ENCODE results near the gene LSM8. TPM values are rescaled to one million over a fixed set of nuclear protein-coding genes. Genes with fewer than 3 reads are reported as not detected.
"Not testable (repeated sequence)": the region's sequence is repeated elsewhere in the genome, so short reads cannot be mapped to it uniquely, and the experiment has no call there.

The LSM8 gene
- total and polyA plus RNA-seq, 8 donors = 0.58 to 58.0 (median 27.6) TPM

DNA sequence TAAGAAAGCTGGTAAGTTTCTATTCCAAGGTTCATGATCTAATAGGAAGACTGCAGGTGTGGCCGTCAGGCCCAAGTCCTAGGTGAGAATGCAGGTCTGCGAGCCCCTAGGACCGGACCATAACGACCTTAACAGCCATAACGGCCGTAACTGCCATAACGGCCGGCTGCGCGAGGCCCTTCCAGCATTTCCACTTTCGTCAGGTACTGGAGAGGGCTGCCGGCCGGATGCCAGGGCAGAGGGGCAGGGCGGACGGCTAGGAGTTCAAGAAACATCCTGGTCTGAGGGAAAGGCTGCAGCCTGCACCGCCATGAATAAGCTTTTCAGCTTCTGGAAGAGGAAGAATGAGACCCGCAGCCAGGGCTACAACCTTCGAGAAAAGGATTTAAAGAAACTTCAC, 40.6 kb downstream of the LSM8 start, which contains the start of gene ANKRD7:
Gene ANKRD7 (plus strand): TSS at position 184 of the 400 bp plus-strand sequence. CDS start 127 bp downstream, at position 311.
- H3K9me3 ChIP-seq = no peaks in the 10 kb centered on the region
- no peak within 1 kb of the TSS for H3K4me3 ChIP-seq
- TF ChIP-seq, protein P1, sequence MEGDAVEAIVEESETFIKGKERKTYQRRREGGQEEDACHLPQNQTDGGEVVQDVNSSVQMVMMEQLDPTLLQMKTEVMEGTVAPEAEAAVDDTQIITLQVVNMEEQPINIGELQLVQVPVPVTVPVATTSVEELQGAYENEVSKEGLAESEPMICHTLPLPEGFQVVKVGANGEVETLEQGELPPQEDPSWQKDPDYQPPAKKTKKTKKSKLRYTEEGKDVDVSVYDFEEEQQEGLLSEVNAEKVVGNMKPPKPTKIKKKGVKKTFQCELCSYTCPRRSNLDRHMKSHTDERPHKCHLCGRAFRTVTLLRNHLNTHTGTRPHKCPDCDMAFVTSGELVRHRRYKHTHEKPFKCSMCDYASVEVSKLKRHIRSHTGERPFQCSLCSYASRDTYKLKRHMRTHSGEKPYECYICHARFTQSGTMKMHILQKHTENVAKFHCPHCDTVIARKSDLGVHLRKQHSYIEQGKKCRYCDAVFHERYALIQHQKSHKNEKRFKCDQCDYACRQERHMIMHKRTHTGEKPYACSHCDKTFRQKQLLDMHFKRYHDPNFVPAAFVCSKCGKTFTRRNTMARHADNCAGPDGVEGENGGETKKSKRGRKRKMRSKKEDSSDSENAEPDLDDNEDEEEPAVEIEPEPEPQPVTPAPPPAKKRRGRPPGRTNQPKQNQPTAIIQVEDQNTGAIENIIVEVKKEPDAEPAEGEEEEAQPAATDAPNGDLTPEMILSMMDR (IDR thresholded peaks at IDR 0.05) = no peak
- TF ChIP-seq POLR2AphosphoS5 (IDR thresholded peaks at IDR 0.05) = no peak
- TF ChIP-seq POLR2A (IDR thresholded peaks at IDR 0.05) = no peak
- TF ChIP-seq EP300 (IDR thresholded peaks at IDR 0.05) = no peak
- no peak within 1 kb of the TSS for H3K27ac ChIP-seq
- intact Hi-C loops (cut with DNase I; ENCODE audit: low total_unique reads) = no loop called here
- 93 to 95% (median 94%) methylated on average over 18 of the region's 18 CpGs for WGBS, 5 donors
- no peak for DNase-seq
- H3K4me1 ChIP-seq = no peaks in the 10 kb centered on the region
- no peaks in the 10 kb centered on the region for H3K27me3 ChIP-seq
- H3K36me3 ChIP-seq = no peaks in the 10 kb centered on the region

DNA sequence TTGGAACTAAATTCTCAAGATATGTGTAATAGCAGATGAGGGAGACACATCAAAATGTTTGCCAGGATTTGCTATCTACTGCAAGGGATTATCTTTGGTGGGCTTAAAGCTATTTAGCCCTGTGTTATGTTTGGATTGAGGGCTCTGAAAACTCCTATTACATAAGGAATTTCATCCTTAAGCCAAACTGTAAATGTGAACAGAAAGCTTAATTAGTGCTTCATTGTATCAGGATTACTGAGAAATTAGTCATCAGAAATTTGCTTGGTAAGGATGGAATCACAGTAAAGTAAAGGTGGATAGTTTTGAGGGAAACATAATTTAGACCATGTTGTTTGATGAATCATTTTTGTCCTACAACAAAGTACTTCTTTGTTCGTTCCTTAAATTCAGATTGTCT, 48.9 kb downstream of the LSM8 start:
- TF ChIP-seq POLR2AphosphoS5 (IDR thresholded peaks at IDR 0.05) (no peak), POLR2A (IDR thresholded peaks at IDR 0.05) (no peak), EP300 (IDR thresholded peaks at IDR 0.05) (no peak)
- TF ChIP-seq, protein P1 (IDR thresholded peaks at IDR 0.05) = no peak
- WGBS, 5 donors = 85 to 95% (median 88%) methylated on average over 1 of the region's 1 CpG
- H3K4me3 ChIP-seq = no peak overlapping the region

DNA sequence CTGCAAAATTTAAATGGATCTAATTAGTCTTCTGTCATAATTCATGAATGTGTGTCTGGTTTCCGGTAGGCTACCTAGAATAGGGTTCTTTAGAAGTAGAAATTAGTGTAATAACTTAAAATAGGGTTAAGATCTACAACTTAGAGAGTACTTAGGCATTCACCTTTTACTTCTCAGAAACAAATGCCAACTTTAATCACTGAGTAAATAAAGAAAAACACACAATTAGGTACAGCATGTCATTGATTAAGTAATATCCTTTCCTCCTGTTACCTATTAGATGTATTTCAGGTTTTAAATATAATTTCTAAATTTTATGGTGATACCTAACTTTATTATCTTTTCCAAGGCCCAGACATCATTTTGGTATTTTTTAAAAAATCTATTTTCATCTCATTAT, 49.8 kb downstream of the LSM8 start:
- DNase-seq = no peak
- Histone ChIP-seq H3K27me3 (no peaks in the 10 kb centered on the region), H3K27ac (no peak overlapping the region), H3K36me3 (no peaks in the 10 kb centered on the region), H3K4me3 (no peak overlapping the region), H3K9me3 (no peaks in the 10 kb centered on the region), H3K4me1 (no peaks in the 10 kb centered on the region)
- 39 to 81% (median 78%) methylated on average over 1 of the region's 1 CpG for WGBS, 5 donors
- intact Hi-C loops (cut with DNase I; ENCODE audit: low total_unique reads) = no loop called here
- TF ChIP-seq POLR2A (IDR thresholded peaks at IDR 0.05) (no peak), POLR2AphosphoS5 (IDR thresholded peaks at IDR 0.05) (no peak), EP300 (IDR thresholded peaks at IDR 0.05) (no peak)
- TF ChIP-seq, protein P1 (IDR thresholded peaks at IDR 0.05) = no peak

More for the DNA sequence above, 48.9 kb downstream of the LSM8 start:
- no peak for DNase-seq
- no peaks in the 10 kb centered on the region for H3K36me3 ChIP-seq
- H3K9me3 ChIP-seq = no peaks in the 10 kb centered on the region
- H3K27ac ChIP-seq = no peak overlapping the region
- intact Hi-C loops (cut with DNase I; ENCODE audit: low total_unique reads) = no loop called here
- no peaks in the 10 kb centered on the region for H3K4me1 ChIP-seq
- no peaks in the 10 kb centered on the region for H3K27me3 ChIP-seq

DNA sequence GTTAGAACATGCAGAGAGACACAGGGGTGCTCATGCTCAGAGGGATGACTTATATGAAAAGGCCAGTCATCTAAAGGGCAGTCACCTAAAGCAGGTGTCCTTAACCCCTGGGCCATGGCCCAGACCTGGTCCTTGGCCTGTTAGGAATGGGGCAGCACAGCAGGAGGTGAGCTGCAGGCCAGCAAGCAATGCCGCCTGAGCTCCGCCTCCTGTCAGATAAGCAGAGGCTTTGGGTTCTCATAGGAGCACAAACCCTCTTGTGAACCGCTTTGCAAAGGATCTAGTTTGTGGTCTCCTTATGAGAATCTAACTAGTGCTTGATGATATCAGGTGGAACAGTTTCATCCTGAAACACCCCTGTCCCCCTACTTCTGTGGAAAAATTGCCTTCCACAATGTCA, 55.0 kb downstream of the LSM8 start:
- H3K27me3 ChIP-seq = no peaks in the 10 kb centered on the region
- intact Hi-C loops (cut with DNase I; ENCODE audit: low total_unique reads) = no loop called here
- no peak for DNase-seq
- no peak for TF ChIP-seq POLR2A (IDR thresholded peaks at IDR 0.05)
- no peak for TF ChIP-seq POLR2AphosphoS5 (IDR thresholded peaks at IDR 0.05)
- TF ChIP-seq, protein P1 (IDR thresholded peaks at IDR 0.05) = no peak
- TF ChIP-seq EP300 (IDR thresholded peaks at IDR 0.05) = no peak
- no peaks in the 10 kb centered on the region for H3K4me1 ChIP-seq
- no peak overlapping the region for H3K27ac ChIP-seq
- no peaks in the 10 kb centered on the region for H3K9me3 ChIP-seq
- H3K4me3 ChIP-seq = no peak overlapping the region
- H3K36me3 ChIP-seq = no peaks in the 10 kb centered on the region
- 67 to 91% (median 69%) methylated on average over 3 of the region's 3 CpGs for WGBS, 5 donors

DNA sequence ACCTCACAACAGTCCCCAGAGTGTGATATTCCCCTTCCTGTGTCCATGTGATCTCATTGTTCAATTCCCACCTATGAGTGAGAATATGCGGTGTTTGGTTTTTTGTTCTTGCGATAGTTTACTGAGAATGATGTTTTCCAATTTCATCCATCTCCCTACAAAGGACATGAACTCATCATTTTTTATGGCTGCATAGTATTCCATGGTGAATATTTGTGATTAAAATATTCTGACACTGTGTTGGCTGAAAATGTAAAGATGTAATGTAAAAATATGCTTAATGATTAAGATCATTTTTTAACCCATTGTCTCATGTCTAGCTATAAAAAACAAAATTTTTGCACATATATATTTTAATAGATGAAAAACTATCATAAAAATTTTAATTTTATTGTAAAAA, 56.4 kb downstream of the LSM8 start:
- H3K4me1 ChIP-seq; H3K9me3 ChIP-seq; H3K4me3 ChIP-seq; H3K27ac ChIP-seq; H3K27me3 ChIP-seq; DNase-seq; intact Hi-C loops (cut with DNase I; ENCODE audit: low total_unique reads); H3K36me3 ChIP-seq: not testable (repeated sequence)
- 92 to 98% (median 98%) methylated on average over 2 of the region's 2 CpGs for WGBS, 5 donors
